Hematopoietic multipotent progenitor cell treated with erythropoietin and hydrocortisone succinate and interleukin-3 and kit ligand, for 6 days (in vitro differentiated cells): ENCODE measurements around the gene ZP1.
A peak's percentile ranks its signal among the peaks of the same experiment; 100 is the strongest.
"Not testable (repeated sequence)": the region's sequence is repeated elsewhere in the genome, so short reads cannot be mapped to it uniquely, and the experiment has no call there.

ENCODE experiments used
- DNase-seq: peaks from one replicate; pipeline ENCODE4 v3.0.0-alpha.2; 2015

Gene ZP1

GRCh38 chr11:60878245-60879101 lies 11.1 kb downstream of the ZP1 start:
- no peak for DNase-seq

GRCh38 chr11:60879104-60879503 lies 11.8 kb downstream of the ZP1 start:
- no peak for DNase-seq

GRCh38 chr11:60879971-60880588 lies 12.7 kb downstream of the ZP1 start:
- no peak for DNase-seq

- no peak for DNase-seq
These were observed 13.4 kb downstream of the ZP1 start for GRCh38 chr11:60880643-60881282.

- peak; percentile 88 for DNase-seq
These were observed 20.2 kb downstream of the ZP1 start for GRCh38 chr11:60887556-60887955.

GRCh38 chr11:60889869-60890311 lies 22.5 kb downstream of the ZP1 start:
- DNase-seq, result peak; percentile 27

GRCh38 chr11:60890696-60891095 lies 23.4 kb downstream of the ZP1 start:
- peak; percentile 62 for DNase-seq

- DNase-seq, result peak; percentile 97
These were observed 23.9 kb downstream of the ZP1 start for GRCh38 chr11:60891103-60891741.

- no peak for DNase-seq
These were observed 28.3 kb downstream of the ZP1 start for GRCh38 chr11:60895687-60896086.

GRCh38 chr11:60897496-60897895 lies 30.2 kb downstream of the ZP1 start:
- DNase-seq, result no peak

- DNase-seq, result peak; percentile 89
These were observed 31.9 kb downstream of the ZP1 start for GRCh38 chr11:60899046-60899936.

GRCh38 chr11:60899977-60900376 lies 32.6 kb downstream of the ZP1 start:
- no peak for DNase-seq

GRCh38 chr11:60900673-60901404 lies 33.5 kb downstream of the ZP1 start:
- DNase-seq, result no peak

- no peak for DNase-seq
These were observed 35.3 kb downstream of the ZP1 start for GRCh38 chr11:60902625-60903024.

- DNase-seq, result no peak
These were observed 37.7 kb downstream of the ZP1 start for GRCh38 chr11:60905047-60905446.

GRCh38 chr11:60905551-60906113 lies 38.3 kb downstream of the ZP1 start:
- peak; percentile 60 for DNase-seq

GRCh38 chr11:60906132-60906972 lies 39.0 kb downstream of the ZP1 start, which contains the start of gene PRPF19:
PRPF19 (minus strand) TSS chr11:60906585; CDS start chr11:60906382, 203 bp downstream.
- DNase-seq, result peak; percentile 99

GRCh38 chr11:60908803-60909202 lies 41.5 kb downstream of the ZP1 start:
- DNase-seq, result no peak

GRCh38 chr11:60909680-60910280 lies 42.4 kb downstream of the ZP1 start:
- DNase-seq, result not testable (repeated sequence)

- DNase-seq, result no peak
These were observed 42.9 kb downstream of the ZP1 start for GRCh38 chr11:60910281-60910687.
